ENCODE measurements around the gene SPAG5.
"Not testable (repeated sequence)": the region's sequence is repeated elsewhere in the genome, so short reads cannot be mapped to it uniquely, and the experiment has no call there.

The SPAG5 gene

DNA sequence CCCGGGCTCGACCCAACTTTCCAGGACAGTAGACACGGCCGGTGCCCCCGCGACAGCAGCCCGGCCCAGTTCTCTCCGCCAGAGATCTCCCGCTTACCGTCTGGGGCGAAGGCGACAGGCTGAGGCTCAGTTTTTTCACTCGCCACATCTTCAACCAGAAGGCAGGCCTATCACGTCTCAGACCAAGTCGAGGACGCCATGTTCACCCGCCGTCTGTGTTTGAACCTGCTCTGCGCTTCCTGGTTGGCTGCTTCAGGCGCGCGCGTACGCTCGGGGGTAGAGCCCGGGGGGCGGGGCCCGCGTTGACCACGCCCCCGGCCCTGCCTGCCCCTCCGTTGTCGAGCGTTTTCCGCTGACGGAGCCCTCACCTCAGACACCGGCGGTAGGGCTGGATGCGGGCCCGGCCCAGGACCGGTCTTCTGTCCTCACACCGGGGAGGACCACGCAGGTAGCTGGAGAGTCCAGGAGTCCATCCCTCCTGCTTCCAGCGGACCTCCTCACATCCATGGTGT lies at the start of gene SPAG5:
SPAG5 (minus strand) TSS at position 227 of the 512 bp plus-strand sequence; CDS start at position 148, 79 bp downstream.
- DNase-seq: peak; percentile 63

DNA sequence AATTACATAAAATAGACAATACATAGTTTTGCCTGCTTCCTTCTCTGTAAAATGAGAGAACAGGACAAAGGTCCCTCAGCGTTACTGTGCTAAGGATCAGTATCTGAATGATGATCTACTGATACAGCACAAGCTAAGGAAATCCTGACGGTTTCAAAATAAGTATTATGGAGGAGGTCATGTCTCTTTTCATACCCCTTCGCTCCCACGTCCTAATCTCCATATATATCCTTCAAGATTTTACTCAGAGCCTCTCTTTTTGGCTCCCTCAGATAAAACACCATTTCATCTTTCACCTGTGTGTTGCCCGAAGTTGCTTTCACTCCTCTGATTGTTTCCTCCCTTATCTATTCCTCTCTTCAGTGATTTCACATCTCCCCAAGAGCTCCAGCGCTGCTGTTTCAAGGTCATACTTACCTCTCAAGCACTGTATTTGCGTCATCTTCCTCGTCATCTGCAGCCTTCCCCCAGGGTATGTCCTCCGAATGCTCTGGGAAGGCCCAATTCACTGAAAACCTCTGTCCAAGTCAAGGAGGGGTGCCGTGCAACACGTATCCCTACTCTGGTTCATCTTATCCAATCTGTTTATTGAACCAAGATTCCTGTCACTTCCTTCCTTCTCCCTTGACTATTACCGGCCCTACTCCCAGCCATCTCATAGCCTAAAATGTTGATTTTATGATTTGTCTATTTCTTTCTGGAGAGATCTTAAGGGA lies 47.4 kb upstream of the SPAG5 start:
- no peak for DNase-seq

DNA sequence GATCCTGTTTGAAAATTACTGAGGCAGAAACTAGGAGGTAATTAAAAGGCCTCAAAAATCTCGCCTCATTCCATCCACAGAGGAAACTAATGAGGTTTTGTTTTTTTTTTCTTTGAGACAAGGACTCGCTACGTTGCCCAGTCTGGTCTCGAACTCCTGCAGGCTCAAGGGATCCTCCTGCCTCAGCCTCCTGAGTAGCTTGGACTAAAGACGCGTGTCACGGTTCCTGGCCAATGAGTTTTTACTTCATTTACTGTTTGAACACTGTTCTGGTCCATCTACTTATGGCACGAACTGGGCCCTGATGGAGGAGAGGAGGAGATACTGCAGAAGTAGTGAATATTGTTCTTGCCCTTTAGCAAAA lies 46.7 kb upstream of the SPAG5 start:
- no peak for DNase-seq

- peak; percentile 78 for DNase-seq
Observed at GRCh38 chr17:28644787-28645575, 46.2 kb upstream of the SPAG5 start, which contains the start of gene BLTP2. BLTP2 (minus strand) TSS chr17:28645158; CDS start chr17:28645056, 102 bp downstream.

DNA sequence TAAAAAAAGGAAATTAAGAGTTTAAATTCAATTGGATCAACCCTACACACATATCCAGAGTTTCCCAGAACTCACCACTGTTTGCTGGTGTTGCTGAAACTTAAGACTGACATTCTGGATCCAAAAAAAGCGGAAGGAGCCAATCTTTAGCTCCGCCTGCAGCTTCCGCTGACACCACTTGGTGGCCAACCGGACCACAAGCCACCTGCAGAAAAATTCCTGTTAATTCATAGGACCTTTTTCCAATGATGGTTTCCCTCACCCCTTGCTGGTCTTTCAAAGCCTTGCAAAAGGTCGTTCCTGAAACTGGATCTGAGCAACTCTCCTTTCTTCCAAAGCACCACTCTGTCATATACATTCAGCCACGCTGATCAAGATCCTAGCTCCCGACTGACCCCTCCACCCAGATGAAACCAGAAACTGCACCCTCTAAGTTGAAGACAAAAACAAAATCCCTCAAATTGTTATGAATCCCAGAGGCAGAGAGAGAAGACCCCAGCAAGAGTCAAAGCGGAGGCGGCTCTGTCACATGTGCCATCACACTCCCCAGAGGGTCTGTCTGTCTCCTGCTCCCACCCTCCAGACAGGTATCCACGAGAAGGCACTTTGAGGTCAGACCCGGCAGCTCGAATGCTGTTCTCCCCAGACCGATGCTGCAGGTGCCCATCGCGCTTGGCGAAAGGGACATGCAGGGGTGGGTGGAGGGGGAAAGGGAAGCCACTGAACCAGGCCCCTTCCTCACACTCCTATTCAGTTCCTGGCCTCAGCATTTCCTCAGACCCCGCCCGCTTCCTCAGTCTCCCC lies 45.4 kb upstream of the SPAG5 start:
- no peak for DNase-seq

GRCh38 chr17:28641579-28641978 lies 42.8 kb upstream of the SPAG5 start:
- no peak for DNase-seq

GRCh38 chr17:28635506-28635905 lies 36.7 kb upstream of the SPAG5 start:
- no peak for DNase-seq

DNA sequence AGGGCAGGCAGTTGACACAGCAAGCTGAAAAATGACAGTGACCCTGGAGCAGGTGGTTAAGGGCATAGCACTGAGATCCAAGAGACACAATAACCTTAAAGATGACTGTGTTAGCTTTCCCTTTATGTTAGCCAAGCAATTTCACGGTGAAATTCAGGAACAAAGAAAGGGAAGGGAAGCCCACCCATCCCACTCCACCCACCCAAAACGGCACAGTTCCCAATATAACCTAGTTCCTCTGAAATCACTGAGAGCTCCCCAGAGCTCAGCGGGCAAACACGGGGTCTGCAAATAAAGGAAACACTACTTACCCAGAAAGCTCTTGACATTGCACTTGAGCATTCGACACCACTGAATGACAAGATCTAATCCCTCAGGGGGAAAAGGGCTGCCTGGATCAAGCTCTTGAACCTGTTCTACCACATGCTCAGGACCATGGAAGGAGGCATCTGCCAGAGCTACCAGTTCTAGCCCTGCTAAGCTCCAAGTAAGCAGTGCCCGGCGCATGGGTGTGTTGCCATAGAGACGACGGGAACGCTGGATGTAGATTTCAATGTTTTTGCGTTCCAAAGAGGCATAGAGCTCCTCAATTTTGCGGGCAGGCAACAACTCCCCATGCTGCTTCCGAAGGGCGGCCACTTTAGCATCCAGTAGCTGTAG lies 35.5 kb upstream of the SPAG5 start:
- DNase-seq: peak; percentile 58

GRCh38 chr17:28626818-28627217 lies 28.0 kb upstream of the SPAG5 start:
- DNase-seq: no peak

GRCh38 chr17:28624148-28624547 lies 25.3 kb upstream of the SPAG5 start:
- no peak for DNase-seq

DNA sequence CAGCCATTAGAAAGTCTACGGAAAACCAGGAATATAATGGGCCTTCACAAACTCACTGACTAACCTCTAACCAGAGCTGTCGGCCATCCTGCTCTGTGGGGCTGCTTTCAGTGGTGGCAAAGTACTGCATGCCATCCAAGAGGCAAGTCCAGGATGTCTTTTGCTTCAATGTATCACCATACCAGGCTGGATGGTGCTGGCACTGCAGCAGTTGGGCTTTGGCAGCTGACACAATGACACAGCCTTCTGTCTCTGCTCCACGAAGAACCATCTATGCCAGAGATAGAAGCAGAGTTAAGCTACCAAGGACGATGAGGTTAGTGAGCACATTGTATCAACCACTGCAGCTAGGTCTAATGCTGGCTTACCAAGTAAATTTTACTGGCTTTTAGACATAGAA lies 24.9 kb upstream of the SPAG5 start:
- no peak for DNase-seq

- DNase-seq: no peak
Observed at GRCh38 chr17:28622186-28622585, 23.4 kb upstream of the SPAG5 start.

GRCh38 chr17:28620010-28620409 lies 21.2 kb upstream of the SPAG5 start:
- no peak for DNase-seq

- no peak for DNase-seq
Observed at GRCh38 chr17:28618464-28618863, 19.6 kb upstream of the SPAG5 start.

- no peak for DNase-seq
Observed at GRCh38 chr17:28616281-28616680, 17.5 kb upstream of the SPAG5 start.

DNA sequence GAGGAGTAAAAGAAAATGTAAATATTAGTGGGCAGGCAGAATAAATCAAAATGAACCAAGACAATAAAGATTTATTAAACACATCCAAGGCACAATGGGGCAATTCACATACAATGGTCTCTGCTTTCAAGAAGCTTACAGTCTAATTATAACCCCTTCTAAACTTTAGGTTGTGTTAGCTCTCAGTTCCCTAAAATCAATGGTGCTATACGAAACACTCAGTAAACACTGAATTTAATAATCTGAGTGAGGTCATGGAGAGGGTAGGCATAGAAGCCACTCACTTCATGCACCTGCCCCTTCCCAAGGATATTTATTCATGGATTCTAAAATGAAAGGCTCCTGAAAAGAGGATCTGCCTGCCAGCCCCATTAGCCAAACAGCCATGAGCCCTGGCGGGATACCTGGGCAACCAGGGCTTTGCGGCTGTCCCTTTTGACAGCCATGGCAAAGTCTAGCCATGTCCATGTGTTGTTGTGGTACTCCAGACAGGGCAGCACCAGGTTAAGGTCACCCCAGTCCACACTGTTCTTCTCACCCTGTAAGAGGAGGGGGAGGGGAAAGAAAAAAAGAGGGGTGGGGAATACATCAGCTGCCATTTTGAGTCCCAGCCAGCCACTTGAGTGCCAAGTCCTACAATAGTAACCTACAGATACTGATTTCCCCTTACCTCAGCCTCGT lies 16.6 kb upstream of the SPAG5 start:
- no peak for DNase-seq

DNA sequence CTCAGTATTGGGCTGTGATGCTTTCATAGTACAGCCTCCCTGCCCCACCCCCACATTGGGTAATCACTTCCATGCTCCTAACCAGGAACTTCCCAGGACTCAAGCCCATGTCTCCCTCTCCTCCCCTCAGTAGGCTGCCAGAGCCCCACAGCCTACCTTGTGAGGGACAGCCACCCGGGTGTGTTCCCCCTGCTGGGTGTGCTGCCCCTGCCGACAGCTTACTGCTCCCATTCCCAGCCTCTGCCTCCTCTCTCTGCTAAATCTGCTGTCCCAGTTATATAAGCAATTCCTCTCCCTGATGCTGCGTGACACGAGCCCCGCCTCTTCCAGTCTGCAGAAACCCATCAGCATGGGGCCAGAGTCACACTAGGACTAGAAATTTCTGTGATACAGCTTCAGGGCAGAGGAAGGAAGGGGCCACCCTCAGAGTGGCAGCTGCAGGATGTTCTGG lies 15.1 kb upstream of the SPAG5 start, which contains the start of gene RSKR:
RSKR (minus strand) TSS at position 255 of the 451 bp plus-strand sequence; CDS start at position 231, 24 bp downstream.
- DNase-seq: no peak

DNA sequence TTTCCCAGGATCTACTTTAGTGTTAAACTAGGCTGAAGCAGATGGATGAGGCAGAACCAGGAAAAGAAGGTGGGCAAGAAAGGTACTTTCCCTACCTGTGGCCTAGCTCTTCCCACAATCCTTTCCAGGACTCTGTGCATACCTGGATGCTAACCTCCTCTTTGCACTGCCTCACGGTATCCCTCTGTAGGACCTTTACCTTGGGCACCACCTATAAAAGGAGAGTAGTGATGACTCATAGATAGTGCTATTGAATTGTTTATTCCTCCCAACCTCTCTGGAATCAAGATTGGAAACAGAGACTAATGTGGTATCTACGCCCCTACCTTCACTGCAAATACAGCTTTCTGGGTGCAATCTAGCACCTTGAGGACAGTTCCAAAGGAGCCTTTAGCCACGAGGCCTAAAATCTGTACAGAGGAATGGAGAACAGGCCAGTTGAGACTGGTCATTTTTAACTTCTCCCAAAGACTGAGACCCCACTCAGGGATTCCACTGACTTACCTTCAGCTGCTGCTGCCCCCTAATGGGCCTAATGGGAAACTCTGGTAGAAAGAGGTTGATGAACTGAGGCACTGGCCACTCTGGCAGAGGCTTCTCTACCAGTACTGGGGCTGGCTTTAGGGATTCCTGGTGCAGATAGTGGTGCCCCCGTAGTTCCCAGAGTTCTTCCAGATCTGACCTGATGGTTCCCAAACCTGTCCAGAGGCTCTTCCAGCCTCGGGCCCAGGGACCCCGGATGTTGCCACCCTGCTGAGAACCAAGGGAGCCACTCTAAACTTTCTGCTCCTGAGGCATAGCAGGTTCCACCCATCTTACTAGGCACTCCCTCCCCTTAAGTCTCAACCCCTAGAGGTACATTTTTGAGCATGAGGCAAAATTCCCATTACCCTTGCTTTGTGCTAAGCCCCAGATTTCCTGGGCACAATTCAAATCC lies 14.4 kb upstream of the SPAG5 start:
- DNase-seq: no peak

DNA sequence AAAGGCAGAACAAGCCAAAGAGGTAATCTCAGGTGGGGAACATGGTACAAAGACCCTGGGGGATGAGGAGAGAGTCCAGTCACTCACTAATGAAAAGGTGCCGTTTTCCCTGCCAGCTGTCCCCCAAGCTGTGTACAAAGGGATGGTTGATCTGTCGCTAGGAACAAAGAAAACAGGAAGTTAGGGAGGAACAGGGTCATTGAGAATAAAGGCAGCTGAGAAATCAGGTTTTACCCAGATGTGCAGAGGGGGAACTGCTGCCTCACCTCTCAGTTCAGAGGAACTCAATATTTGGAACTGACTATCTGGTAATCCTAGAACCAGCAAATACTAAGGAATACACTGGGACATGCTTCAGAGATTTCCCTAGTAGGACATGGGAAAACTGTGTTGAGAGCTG lies 13.7 kb upstream of the SPAG5 start:
- DNase-seq: no peak

- DNase-seq: no peak
Observed at GRCh38 chr17:28610376-28610775, 11.6 kb upstream of the SPAG5 start.

GRCh38 chr17:28604031-28604430 lies 5.2 kb upstream of the SPAG5 start:
- DNase-seq: not testable (repeated sequence)

All from NCI-H187 treated with DMSO at 0.1 percent for 48 hours (cell line).